Measurements from ENCODE around the gene UBP1.
"Not testable (repeated sequence)": the region's sequence is repeated elsewhere in the genome, so short reads cannot be mapped to it uniquely, and the experiment has no call there.

Gene UBP1, protein sequence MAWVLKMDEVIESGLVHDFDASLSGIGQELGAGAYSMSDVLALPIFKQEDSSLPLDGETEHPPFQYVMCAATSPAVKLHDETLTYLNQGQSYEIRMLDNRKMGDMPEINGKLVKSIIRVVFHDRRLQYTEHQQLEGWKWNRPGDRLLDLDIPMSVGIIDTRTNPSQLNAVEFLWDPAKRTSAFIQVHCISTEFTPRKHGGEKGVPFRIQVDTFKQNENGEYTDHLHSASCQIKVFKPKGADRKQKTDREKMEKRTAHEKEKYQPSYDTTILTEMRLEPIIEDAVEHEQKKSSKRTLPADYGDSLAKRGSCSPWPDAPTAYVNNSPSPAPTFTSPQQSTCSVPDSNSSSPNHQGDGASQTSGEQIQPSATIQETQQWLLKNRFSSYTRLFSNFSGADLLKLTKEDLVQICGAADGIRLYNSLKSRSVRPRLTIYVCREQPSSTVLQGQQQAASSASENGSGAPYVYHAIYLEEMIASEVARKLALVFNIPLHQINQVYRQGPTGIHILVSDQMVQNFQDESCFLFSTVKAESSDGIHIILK

DNA sequence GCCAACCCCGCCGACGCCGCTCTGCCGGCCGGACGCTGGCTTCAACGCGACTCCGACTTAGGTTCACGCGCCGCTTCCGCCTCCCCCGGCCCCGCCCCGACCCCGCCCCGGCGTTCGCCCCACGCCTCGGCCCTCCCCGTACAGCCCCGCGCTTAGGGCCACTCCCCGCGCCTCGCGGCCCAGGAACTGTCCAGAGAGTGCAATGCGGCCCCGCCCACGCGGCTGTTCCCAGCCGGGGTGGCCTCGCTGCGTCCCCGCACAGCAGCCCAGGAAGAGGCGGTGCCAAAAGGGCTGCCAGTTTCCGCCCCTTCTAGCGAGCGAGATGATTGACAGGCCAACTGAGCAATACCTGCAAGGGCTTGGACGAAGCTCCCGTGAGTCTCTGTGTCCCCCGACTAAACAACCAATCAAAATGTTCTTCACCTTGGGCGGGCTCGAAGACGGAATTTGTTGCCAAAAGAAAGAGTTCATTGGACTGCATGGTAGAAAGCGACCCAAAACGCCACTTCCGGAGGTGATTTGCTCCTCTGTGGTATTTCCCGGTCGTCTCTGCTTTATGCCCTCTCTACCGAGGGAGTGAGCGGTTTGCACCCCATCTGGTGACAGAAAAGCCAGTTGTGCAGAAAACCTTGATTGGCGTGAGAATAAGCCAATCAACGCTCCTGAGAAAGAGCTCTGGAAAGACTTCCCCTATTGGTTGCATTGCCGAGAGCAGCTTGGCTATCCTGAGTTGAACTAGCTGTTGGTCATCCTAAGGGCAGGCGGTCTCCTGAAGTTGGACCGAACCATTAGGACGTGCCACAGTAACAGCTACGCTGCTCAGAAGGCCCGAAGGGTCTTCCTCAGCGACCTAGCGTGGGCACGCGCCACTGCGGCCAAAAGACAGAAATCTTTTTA is at the start of gene UBP1:
Gene UBP1, minus strand, starts transcription at position 78 of the 897 bp plus-strand sequence. CDS start 557 bp downstream, outside the sequence.
- DNase-seq (ENCODE audit: low read depth) = peak; percentile 92

GRCh38 chr3:33488683-33489082 is 48.5 kb upstream of the UBP1 start:
- DNase-seq (ENCODE audit: low read depth) = no peak

DNA sequence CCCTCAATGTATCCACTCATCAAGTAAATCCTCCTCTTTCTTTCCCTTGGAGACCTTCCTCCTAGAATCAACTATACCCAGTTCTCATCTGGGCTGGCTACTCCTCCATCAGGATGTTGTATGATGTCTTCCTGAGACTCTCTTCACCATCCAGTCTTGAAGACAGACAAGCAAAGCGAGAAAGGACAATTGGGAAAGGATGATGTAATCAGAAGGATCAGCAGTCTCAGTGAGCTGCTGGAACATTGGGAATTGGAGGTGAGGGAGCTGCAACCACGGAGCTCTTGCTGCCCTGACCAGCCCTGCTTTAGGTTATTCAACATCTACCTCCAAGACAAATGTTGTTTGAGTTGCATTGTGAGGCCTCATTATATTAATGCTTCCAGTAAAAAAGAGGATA is 48.0 kb upstream of the UBP1 start:
- no peak for DNase-seq (ENCODE audit: low read depth)

- no peak for DNase-seq (ENCODE audit: low read depth)
Measured at GRCh38 chr3:33482111-33482521, 41.9 kb upstream of the UBP1 start.

GRCh38 chr3:33474896-33475295 is 34.7 kb upstream of the UBP1 start:
- DNase-seq (ENCODE audit: low read depth) = no peak

GRCh38 chr3:33473813-33474212 is 33.6 kb upstream of the UBP1 start:
- DNase-seq (ENCODE audit: low read depth) = no peak

GRCh38 chr3:33467786-33468185 is 27.6 kb upstream of the UBP1 start:
- no peak for DNase-seq (ENCODE audit: low read depth)

DNA sequence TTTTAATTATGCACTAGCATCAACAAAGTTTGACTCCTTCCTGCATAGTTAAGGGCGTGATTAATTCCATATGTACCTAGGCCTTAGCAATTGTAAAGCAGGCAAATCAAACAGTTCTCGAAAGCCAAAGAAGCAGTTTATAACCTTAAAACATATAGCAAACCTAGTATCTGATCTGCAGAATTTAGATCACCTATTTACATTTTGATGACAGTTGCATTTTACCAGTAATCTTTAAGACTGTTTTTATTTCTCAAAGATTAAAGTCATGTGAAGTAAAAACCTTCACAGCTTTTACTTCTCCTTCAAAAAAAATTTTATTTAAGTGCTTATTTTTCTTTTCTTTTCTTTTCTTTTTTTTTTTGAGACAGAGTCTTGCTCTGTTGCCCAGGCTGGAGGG is 20.9 kb upstream of the UBP1 start:
- no peak for DNase-seq (ENCODE audit: low read depth)

GRCh38 chr3:33459577-33459976 is 19.4 kb upstream of the UBP1 start:
- not testable (repeated sequence) for DNase-seq (ENCODE audit: low read depth)

- DNase-seq (ENCODE audit: low read depth) = no peak
Measured at GRCh38 chr3:33458446-33458845, 18.2 kb upstream of the UBP1 start.

DNA sequence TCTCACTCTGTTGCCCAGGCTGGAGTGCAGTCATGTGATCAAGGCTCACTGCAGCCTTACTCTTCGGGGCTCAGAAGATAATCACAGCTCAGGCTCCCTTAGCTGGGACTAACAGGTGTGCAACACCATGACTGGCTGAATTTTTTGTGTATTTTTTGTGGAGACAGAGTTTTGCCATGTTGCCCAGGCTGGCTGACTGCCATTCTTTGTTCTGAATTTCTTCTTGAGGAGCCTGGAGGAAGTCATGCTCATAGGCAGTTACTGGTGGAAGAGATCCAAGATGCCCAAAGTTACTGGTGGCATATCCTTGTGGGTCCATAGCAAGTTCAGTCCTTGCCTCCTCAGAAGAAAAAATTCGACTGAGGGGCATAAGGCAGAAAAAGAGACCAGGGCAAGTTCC is 16.6 kb upstream of the UBP1 start:
- DNase-seq (ENCODE audit: low read depth) = no peak

DNA sequence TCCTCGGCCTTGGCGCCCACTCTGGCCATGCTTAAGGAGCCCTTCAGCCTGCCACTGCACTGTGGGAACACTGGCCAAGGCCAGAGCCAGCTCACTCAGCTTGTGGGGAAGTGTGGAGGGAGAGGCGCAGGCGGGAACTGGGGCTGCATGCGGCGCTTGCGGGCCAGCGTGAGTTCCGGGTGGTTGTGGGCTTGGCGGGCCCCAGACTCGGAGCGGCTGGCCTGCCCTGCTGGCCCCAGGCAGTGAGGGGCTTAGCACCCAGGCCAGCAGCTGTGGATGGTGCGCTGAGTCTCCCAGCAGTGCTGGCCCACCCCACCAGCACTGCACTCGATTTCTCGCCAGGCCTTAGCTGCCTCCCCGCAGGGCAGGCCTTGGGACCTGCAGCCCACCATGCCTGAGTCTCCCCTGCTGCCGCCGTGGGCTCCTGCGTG is 13.1 kb upstream of the UBP1 start:
- no peak for DNase-seq (ENCODE audit: low read depth)

- DNase-seq (ENCODE audit: low read depth) = not testable (repeated sequence)
Measured at GRCh38 chr3:33451994-33452393, 11.8 kb upstream of the UBP1 start.

DNA sequence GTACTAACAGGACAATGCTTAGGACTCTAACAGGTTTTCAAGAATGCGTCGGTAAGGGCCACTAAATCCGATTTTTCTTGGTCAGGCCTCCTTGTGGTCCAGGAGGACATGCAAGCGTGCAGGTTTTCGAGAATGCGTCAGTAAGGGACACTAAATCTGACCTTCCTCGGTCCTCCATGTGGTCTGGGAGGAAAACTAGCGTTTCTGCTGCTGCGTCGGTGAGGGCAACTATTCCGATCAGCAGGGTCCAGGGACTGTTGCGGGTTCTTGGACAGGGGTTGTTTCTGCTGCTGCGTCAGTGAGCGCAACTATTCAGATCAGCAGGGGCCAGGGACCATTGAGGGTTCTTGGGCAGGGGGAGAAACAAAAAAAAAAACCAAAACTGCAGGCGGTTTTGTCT is 7.8 kb upstream of the UBP1 start:
- DNase-seq (ENCODE audit: low read depth) = no peak

GRCh38 chr3:33447256-33447625 is 7.0 kb upstream of the UBP1 start:
- not testable (repeated sequence) for DNase-seq (ENCODE audit: low read depth)

GRCh38 chr3:33442190-33442589 is 2.0 kb upstream of the UBP1 start:
- no peak for DNase-seq (ENCODE audit: low read depth)

GRCh38 chr3:33441225-33441976 is 1.2 kb upstream of the UBP1 start:
- no peak for DNase-seq (ENCODE audit: low read depth)

- no peak for DNase-seq (ENCODE audit: low read depth)
Measured at GRCh38 chr3:33439546-33440327, 468 bp downstream of the UBP1 start.

DNA sequence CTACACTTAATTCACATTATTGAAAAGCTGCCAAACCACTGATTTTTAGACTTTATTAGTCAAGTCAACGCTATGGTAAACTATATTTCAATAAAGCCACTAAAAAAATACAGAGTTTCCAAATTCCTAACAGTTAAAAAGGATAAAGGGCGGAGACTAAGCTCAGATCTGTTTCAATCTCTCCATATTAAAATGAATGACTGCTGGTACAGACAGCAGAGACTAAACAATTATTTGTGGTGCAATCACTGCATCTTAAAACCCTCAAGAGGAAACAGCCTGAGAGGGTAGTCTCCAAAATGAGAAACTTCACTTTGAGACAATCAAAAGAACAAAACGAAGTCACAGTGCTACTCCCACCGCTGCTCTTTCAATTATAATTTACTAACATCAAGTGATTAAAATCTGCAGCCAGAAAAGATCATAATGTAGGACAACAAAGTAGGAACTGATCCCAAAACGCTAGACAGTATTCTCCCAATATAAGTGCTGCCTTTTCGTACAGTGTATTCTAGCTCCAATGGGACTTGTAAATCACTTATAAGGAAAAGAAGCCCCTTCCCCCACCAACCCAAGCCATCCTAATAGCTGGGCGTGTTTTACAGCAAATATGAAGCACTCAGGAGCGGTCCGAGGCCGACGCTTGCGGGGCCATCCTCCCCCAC is 1.2 kb downstream of the UBP1 start:
- no peak for DNase-seq (ENCODE audit: low read depth)

GRCh38 chr3:33438284-33438668 is 1.9 kb downstream of the UBP1 start:
- DNase-seq (ENCODE audit: low read depth) = no peak
